ENCODE measurements around the gene C16orf96. TPM values are rescaled to one million over a fixed set of nuclear protein-coding genes. Genes with fewer than 3 reads are reported as not detected.

Gene C16orf96
- total RNA-seq, 1 experiment from 2014 or later = 0.10 TPM

GRCh38 chr16:4523686-4524085 is 32.5 kb upstream of the C16orf96 start:
- no peak overlapping the region for H3K9ac ChIP-seq (ENCODE audit: low read length)
- no peaks in the 10 kb centered on the region for H3K36me3 ChIP-seq (ENCODE audit: control insufficient read depth in 1 of 2, insufficient read depth in 2 of 2, low read length in 2 of 2)
- no peak overlapping the region for H3K4me2 ChIP-seq (ENCODE audit: low read length)
- H4K20me1 ChIP-seq (ENCODE audit: insufficient read depth) = no peaks in the 10 kb centered on the region
- no peak for ATAC-seq
- no peaks in the 10 kb centered on the region for H3K4me1 ChIP-seq (ENCODE audit: control insufficient read depth in 1 of 2, insufficient read depth in 2 of 2, low read length in 2 of 2)
- no peak overlapping the region for H2AFZ ChIP-seq (ENCODE audit: low read depth, low read length, poor library complexity, severe bottlenecking)
- H3K9me2 ChIP-seq (ENCODE audit: insufficient read depth) = no peaks in the 10 kb centered on the region
- no TSS peak for BruUV-seq (replicated peaks)
- CTCF ChIA-PET = no interaction called here
- TF ChIP-seq FOSL1 (IDR thresholded peaks at IDR 0.05; ENCODE audit: low read depth) = no peak
- TF ChIP-seq SRF (IDR thresholded peaks at IDR 0.05; ENCODE audit: low read depth) = no peak
- no peak for TF ChIP-seq ZNF274 (IDR thresholded peaks at IDR 0.05; ENCODE audit: low read depth, low read length)
- no peak for TF ChIP-seq EZH2phosphoT487 (IDR thresholded peaks at IDR 0.05; ENCODE audit: borderline replicate concordance)
- TF ChIP-seq CEBPB (IDR thresholded peaks at IDR 0.05; ENCODE audit: low read depth) = no peak
- TF ChIP-seq EZH2 (IDR thresholded peaks at IDR 0.05) = no peak
- TF ChIP-seq MAX (IDR thresholded peaks at IDR 0.05) = no peak
- no peak for TF ChIP-seq POLR2AphosphoS5 (IDR thresholded peaks at IDR 0.05; ENCODE audit: low read depth, low read length)
- no peak for TF ChIP-seq RAD21 (IDR thresholded peaks at IDR 0.05; ENCODE audit: low read depth)
- TF ChIP-seq ZFX (IDR thresholded peaks at IDR 0.05) = no peak
- no peak for TF ChIP-seq SP1 (IDR thresholded peaks at IDR 0.05; ENCODE audit: low read depth)
- no peak for TF ChIP-seq ZBTB33 (IDR thresholded peaks at IDR 0.05; ENCODE audit: extremely low read depth, insufficient replicate concordance, low read length)
- TF ChIP-seq TCF7L2 (IDR thresholded peaks at IDR 0.05; ENCODE audit: borderline replicate concordance, extremely low read depth, insufficient read depth, insufficient read length) = no peak
- TF ChIP-seq POLR2A (IDR thresholded peaks at IDR 0.05; ENCODE audit: borderline replicate concordance, extremely low read depth, insufficient read depth, insufficient read length) = no peak
- H3K79me2 ChIP-seq (ENCODE audit: insufficient read depth, low read length) = no peaks in the 10 kb centered on the region
- DNase-seq (ENCODE audit: low read depth, low spot score) = no peak
- H3K4me3 ChIP-seq (replicated peaks in 1 of 2; ENCODE audit: low read depth in 1 of 2, low read length in 2 of 2) = no peak overlapping the region
- RAD21 ChIA-PET (ENCODE audit: low non-redundant PET in 1 of 2, low total read pairs in 2 of 2, uncharacterized antibody in 2 of 2, unreplicated experiment in 2 of 2) = no interaction called here
- H3K27me3 ChIP-seq (ENCODE audit: insufficient read depth, low read length) = no peaks in the 10 kb centered on the region
- POLR2A ChIA-PET = no interaction called here
- no peak overlapping the region for H3K27ac ChIP-seq (ENCODE audit: low read depth, low read length)
- intact Hi-C loops (cut with micrococcal nuclease) = no loop called here
- no peaks in the 10 kb centered on the region for H3K9me3 ChIP-seq (ENCODE audit: control insufficient read depth in 1 of 2, insufficient read depth in 1 of 2, low read depth in 1 of 2, low read length in 2 of 2)
